AML-193 (cell line): ENCODE data around the gene LHX4.

ENCODE experiments used
- DNase-seq, 2 experiments: peaks; one replicate each; lab custom pipeline; 2025; lab: John Stamatoyannopoulos, UW

LHX4 gene

DNA sequence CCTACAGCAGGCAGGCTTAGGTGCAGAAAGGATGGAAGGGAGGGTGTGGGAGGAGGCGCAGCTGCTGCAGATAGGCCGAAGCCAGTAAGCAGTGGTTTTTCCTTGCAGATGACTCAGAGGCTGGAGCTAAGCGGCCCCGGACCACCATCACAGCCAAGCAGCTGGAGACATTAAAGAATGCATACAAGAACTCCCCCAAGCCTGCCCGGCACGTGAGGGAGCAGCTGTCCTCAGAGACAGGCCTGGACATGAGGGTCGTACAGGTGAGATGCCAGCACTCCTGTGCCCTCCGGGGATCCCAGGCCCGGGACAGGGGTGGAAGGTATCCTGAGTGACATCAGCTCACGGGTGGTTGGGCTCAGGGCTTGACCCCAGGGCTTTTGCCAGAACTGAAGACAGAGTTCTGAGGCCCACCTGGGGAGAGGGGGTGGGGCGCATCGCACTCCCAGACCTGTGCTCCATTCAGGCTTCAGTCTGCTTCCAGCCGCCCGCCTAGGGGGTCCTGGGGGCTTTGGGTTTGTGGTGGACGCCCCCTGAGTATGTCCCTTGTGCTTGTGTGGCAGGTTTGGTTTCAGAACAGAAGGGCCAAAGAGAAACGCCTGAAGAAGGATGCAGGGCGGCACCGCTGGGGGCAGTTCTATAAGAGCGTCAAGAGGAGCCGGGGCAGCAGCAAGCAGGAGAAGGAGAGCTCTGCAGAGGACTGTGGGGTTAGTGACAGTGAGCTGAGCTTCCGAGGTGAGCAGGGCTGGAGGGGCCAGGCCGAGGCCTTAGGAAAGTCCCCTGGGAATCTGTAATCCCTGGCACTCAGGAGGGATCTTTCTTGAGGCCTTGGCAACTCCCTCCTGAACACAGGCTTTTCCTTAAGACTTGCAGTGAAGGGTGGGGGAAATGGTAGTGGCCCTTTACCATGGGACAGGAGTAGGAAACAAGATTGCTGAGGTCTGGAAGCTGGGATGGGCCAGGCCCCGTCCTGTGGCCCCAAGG, 41.5 kb downstream of the LHX4 start:
- no peak for DNase-seq

DNA sequence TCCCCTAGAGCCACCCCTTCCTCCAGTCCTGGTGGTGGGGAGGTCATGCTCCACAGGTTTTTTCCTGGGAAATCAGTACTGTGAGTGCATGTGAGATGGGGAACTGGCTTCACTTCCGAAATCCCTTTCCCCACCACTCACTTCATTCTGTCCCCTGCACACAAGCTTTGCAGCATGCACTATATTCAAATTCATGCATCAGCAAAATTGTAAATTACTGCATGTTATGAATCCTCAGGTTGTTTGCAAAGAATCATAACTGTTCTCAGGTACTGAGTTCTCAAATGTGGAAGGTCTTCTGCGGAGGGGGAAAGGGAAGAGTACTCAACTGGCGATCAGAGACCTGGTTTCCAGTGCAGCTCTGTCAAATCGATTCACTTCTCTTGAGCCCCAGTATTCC, 42.3 kb downstream of the LHX4 start:
- no peak for DNase-seq

- no peak for DNase-seq
Observed at GRCh38 chr1:180273066-180273465, 43.0 kb downstream of the LHX4 start.

- DNase-seq, result no peak
Observed at GRCh38 chr1:180274221-180274620, 44.2 kb downstream of the LHX4 start.

GRCh38 chr1:180275726-180276125, 45.7 kb downstream of the LHX4 start:
- DNase-seq, result no peak

- no peak for DNase-seq
Observed at GRCh38 chr1:180277476-180278193, 47.6 kb downstream of the LHX4 start.

GRCh38 chr1:180278194-180278515, 48.1 kb downstream of the LHX4 start:
- DNase-seq, result no peak

GRCh38 chr1:180278596-180279395, 48.7 kb downstream of the LHX4 start:
- peak; percentile 85 to 90 for DNase-seq

DNA sequence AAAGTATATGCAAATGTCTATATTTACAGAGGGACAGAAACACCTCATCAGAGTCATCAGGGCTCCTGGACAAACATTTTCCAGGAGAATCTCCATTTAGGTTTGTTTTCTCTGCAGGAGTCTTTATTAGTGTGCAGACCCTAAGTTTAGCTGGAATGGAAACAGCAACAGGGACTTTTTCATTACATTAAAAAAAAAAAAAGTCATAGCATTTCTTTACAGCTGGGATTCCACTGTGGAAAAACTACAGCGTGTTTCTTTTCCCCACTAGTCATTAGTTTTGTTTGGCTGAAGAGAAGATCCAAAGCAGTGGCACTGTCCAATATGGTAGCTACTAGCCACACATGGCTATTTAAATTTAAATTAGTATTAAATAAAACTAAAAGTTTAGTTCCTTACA, 49.6 kb downstream of the LHX4 start:
- no peak for DNase-seq

- DNase-seq, result no peak
Observed at GRCh38 chr1:180280617-180281016, 50.6 kb downstream of the LHX4 start.

DNA sequence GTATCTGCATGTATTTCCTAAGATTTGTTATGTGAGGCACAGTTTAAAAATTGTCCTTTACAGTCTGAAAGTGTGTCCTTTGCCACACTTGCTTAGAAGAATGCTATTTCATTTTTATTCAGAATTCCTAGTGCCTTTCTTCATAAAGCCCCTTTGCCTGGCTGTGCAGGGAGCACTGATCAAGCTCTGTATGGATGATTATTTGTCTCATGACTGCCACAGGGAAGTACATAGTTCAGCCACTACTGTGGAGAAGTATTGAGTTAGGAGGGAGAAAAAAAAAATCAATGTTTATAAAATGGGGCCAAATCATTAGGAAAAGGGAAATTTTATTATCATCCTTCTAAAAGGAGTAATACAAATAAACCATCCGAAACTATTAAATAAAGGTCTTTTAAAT, 51.4 kb downstream of the LHX4 start:
- DNase-seq, result no peak

DNA sequence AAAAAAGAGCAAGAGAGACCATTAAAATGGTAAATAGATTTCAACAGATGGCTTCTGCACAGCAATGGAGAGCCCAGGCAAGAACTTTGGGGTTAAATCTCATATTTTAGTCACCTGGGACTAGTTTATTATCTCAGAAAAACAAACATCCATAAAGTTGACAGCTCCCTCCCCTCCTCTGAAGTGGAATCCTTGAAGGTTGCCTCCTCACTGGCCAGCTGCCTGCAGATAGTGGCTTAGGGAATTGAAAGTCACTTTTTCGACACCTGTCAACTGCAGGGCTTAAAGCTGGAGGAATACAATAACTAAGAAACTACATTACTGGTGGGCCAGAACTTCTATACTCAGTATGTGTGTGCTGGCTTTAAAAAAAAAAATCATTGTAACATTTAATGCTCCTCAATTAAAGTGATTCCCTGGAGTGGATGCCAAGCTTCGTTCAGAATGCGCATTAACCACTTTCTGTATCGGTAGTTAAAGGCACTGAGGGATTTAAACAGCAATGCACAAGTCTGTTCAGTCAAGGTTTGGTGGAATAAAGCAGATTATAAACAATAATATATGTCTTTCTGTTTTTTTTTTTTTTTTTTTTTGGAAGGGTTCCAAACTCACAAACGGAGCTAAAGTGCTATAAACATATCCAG, 52.5 kb downstream of the LHX4 start:
- DNase-seq, result no peak

GRCh38 chr1:180283098-180283497, 53.0 kb downstream of the LHX4 start:
- no peak for DNase-seq

DNA sequence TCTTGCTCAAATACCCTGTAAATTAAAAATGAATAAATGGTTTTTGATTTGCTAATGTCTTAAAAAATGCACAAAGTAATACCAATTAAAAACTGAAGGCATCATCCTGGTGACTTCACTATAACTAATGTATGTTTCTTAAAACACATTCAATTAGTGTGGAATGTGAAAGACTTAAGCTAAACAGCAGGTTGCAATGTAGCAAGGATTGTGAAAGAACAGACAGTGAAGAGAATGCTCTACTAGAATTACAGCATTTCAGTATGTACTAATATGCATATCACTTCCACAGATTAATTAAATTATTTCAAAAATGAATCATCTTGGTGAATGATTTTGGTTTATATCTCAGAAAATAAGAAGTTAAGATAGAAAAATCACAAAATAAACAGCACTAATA, 56.4 kb downstream of the LHX4 start:
- no peak for DNase-seq

GRCh38 chr1:180287988-180288705, 58.1 kb downstream of the LHX4 start:
- no peak for DNase-seq

DNA sequence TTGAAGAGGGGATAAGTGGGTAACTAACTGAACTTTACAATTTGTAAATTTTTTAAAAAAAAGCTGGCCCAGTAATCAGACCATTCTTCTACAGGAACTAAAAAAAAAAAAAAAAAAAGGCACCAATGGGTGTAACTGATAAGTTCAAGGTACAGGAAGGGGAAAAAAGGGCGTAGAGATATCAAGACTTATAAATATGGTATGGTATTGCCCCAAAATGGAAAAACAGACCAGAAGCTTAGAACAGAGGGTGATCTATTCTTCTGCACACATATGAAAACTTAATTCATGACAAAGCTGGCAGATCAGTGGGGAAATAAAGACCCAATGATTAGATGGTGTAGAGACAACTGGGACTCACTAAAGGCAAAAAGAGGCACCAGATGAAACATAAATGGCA, 58.9 kb downstream of the LHX4 start:
- DNase-seq, result no peak

DNA sequence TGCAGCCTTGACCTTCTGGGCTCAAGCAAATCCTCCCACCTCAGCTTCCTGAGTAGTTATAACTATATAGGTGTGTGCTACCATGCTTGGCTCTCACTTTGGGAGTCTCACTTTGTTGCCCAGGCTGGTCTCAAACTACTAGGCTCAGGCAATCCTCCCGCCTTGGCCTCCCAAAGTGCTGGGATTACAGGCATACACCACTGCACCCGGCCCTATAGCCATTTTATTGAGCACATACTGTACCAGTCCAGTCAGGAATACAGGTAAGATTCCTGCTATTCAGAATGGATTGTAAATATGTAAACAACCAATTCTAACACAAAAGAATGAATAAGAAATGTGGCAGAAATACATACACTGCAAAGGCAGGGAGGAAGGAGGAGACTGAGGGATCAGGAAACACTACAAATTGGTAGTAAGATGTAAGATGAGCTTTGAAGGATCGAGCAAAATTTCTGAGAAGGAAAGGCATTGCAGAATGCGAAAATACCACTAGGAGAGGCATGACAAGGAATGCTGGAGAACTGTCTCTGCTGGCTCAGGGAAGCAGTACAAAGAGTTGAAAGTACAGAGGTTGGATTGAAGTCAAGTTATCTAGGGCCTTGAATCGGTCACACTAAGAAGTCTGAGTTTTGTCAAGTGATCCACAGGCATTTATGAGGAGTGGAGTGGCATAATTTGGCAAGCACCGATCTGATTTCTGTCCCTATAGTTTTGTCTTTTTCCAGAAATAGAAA, 60.4 kb downstream of the LHX4 start:
- no peak for DNase-seq

GRCh38 chr1:180291004-180291403, 60.9 kb downstream of the LHX4 start:
- DNase-seq, result no peak

DNA sequence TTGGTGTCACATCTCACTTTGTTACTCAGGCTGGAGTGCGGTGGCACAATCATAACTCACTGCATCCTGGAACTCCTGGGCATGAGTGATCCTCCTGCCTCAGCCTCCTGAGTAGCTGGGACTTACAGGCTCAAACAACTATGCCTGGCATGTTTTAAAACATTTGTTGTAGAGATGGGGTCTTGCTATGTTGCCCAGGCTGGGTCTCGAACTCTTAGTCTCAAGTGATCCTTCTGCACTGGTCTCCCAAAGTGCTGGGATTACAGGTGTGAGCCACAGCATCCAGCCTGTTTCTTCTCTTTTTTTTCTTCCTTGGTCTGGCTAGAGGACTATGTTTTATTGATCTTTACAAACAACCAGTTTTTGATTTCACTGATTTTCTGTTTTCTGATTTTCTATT, 64.6 kb downstream of the LHX4 start:
- DNase-seq, result no peak

DNA sequence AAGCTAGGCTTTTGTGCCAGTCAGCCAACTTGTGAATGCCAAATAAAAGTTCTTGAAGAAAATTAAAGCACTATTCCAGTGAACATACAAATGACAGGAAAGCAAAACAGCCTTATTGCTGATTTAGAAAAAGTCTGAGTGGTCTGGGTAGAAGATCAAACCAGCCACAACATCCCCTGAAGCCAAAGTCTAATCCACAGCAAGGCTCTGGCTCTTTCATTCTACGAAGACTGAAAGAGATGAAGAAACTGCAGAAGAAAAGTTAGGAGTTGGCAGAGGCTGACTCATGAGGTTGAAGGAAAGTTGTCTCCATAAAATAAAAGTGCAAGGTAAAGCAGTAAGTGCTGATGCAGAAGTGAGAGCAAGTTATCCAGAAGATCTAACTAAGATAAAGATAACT, 65.9 kb downstream of the LHX4 start:
- DNase-seq, result no peak
